Measurements from ENCODE around the gene SLC4A8.

GRCh38 chr12:51450806-51451205, 26.2 kb downstream of the SLC4A8 start:
- TF ChIP-seq CTCF (IDR thresholded peaks at IDR 0.05) (no peak), POLR2A (IDR thresholded peaks at IDR 0.05) (no peak)
